K562 (cell line): Measurements from ENCODE around the gene MPND. TPM values are rescaled to one million over a fixed set of nuclear protein-coding genes. Genes with fewer than 3 reads are reported as not detected.

Source experiments
- ELF4 ChIP-seq: fragments of 450-650 bp; formaldehyde crosslinking; IDR thresholded peaks from 2 replicates; pipeline ENCODE4 v1.4.0; 2022; ENCODE audit warnings: missing genetic modification characterization
- EP300 ChIP-seq: IDR thresholded peaks from 2 replicates; pipeline ENCODE4 v1.6.1; 2012; ENCODE audit warnings: low read length, improper control_type of control experiment
- GATAD2B ChIP-seq: fragments of 450-650 bp; IDR thresholded peaks from 2 replicates; pipeline ENCODE4 v1.6.1; 2017; ENCODE audit warnings: mild to moderate bottlenecking, borderline replicate concordance
- HOXB6 ChIP-seq: fragments of 250-450 bp; sonication (Bioruptor Pico); IDR thresholded peaks from 2 replicates; pipeline ENCODE4 v1.5.1; 2022; ENCODE audit warnings: mild to moderate bottlenecking, borderline replicate concordance
- JUNB ChIP-seq: fragments of 450-650 bp; formaldehyde crosslinking; conservative IDR thresholded peaks from 2 replicates; pipeline ENCODE4 v1.4.0; 2020; ENCODE audit warnings: mild to moderate bottlenecking
- KAT8 ChIP-seq: fragments of 450-650 bp; IDR thresholded peaks from 2 replicates; pipeline ENCODE4 v1.6.1; 2016; ENCODE audit warnings: low read depth, mild to moderate bottlenecking
- MBD1 ChIP-seq: fragments of 250-450 bp; sonication (Bioruptor Pico); IDR thresholded peaks from 2 replicates; pipeline ENCODE4 v1.8.0; 2022; ENCODE audit warnings: inconsistent platforms
- MIER1 ChIP-seq: fragments of 450-650 bp; IDR thresholded peaks from 2 replicates; pipeline ENCODE4 v1.6.1; 2016; ENCODE audit warnings: antibody characterized with exemption, mild to moderate bottlenecking, low read depth
- MITF ChIP-seq: IDR thresholded peaks from 2 replicates; pipeline ENCODE4 v1.6.1; 2014; ENCODE audit warnings: antibody characterized with exemption
- NFIC ChIP-seq: fragments of 450-650 bp; IDR thresholded peaks from 2 replicates; pipeline ENCODE4 v1.6.1; 2017; ENCODE audit warnings: mild to moderate bottlenecking, inconsistent platforms
- NR0B1 ChIP-seq: fragments of 450-650 bp; IDR thresholded peaks from one replicate; pipeline ENCODE4 v1.6.1; 2018; ENCODE audit warnings: mild to moderate bottlenecking, moderate library complexity; ENCODE audit not compliant: partially characterized antibody
- PHTF2 ChIP-seq: fragments of 250-450 bp; sonication (Bioruptor Pico); IDR thresholded peaks from 2 replicates; pipeline ENCODE4 v1.5.0; 2021; ENCODE audit warnings: mild to moderate bottlenecking
- SMAD3 ChIP-seq: fragments of 450-650 bp; formaldehyde crosslinking; conservative IDR thresholded peaks from 2 replicates; pipeline ENCODE4 v1.4.0; 2020; ENCODE audit warnings: mild to moderate bottlenecking
- SP1 ChIP-seq: sonication (generic); formaldehyde crosslinking; IDR thresholded peaks from 2 replicates; pipeline ENCODE4 v1.8.1; 2022; ENCODE audit warnings: mild to moderate bottlenecking, missing genetic modification reagents
- STAG1 ChIP-seq: sonication (generic); formaldehyde crosslinking; IDR thresholded peaks from 2 replicates; pipeline ENCODE4 v1.5.0; 2020; ENCODE audit warnings: missing genetic modification reagents, borderline replicate concordance
- TCF7 ChIP-seq: sonication (generic); IDR thresholded peaks from 2 replicates; pipeline ENCODE4 v1.6.1; 2016; ENCODE audit warnings: antibody characterized with exemption, borderline replicate concordance
- ZBTB8A ChIP-seq: fragments of 450-650 bp; IDR thresholded peaks from 2 replicates; pipeline ENCODE4 v1.6.1; 2018; ENCODE audit warnings: mild to moderate bottlenecking, moderate library complexity; ENCODE audit not compliant: partially characterized antibody
- ZC3H8 ChIP-seq: fragments of 450-650 bp; IDR thresholded peaks from 2 replicates; pipeline ENCODE4 v1.6.1; 2017
- ZFP1 ChIP-seq: fragments of 450-650 bp; formaldehyde crosslinking; IDR thresholded peaks from 2 replicates; pipeline ENCODE4 v1.4.0; 2020; ENCODE audit warnings: mild to moderate bottlenecking, mixed read lengths
- ZFPM2 ChIP-seq: fragments of 250-450 bp; sonication (Bioruptor Pico); IDR thresholded peaks from 2 replicates; pipeline ENCODE4 v1.5.1; 2022; ENCODE audit warnings: mild to moderate bottlenecking
- ZNF384 ChIP-seq: IDR thresholded peaks from 2 replicates; pipeline ENCODE4 v1.6.1; 2012; ENCODE audit warnings: low read depth, low read length, improper control_type of control experiment
- ZNF644 ChIP-seq: fragments of 200-800 bp; sonication (Bioruptor generic); IDR thresholded peaks from 2 replicates; pipeline ENCODE4 v1.6.1; 2016; ENCODE audit warnings: low read depth, missing genetic modification characterization, missing compliant biosample characterization
- polyA plus RNA-seq, 8 experiments: library from polyadenylated mRNA; depleted of rRNA in 4 of 8; stranded (reverse) in 5 of 8; unstranded in 3 of 8; fragments of >200 nt; fragmentation: Nextera tagmentation in 2 of 8; fragmentation: Illumina TruSeq in 1 of 8; extraction: Ambion mirVana in 2 of 8; extraction: Trizol in 1 of 8; gene quantifications; 2 replicates each; pipeline versions ENCODE4 v1.2.1 to v1.2.3, GENCODE V29; 2011 to 2014; ENCODE audit warnings: inconsistent platforms in 1 of 8, missing spikeins in 1 of 8
- total RNA-seq, 7 experiments: library from RNA; depleted of rRNA in 6 of 7; stranded (reverse); fragments of >200 nt in 6 of 7; fragmentation: Illumina TruSeq in 2 of 7; extraction: Trizol in 2 of 7; gene quantifications; 2 replicates each; pipeline versions ENCODE4 v1.2.1 to v1.2.3, GENCODE V29; 2011 to 2021; ENCODE audit warnings: low replicate concordance in 1 of 7
- TF ChIP-seq, protein P1 (sequence below): fragments of 250-450 bp; sonication (Bioruptor Pico); IDR thresholded peaks from 2 replicates; pipeline ENCODE4 v1.5.0; 2021
- TF ChIP-seq, protein P2 (sequence below): fragments of 250-450 bp; sonication (Bioruptor Pico); IDR thresholded peaks from 2 replicates; pipeline ENCODE4 v1.8.0; 2021; ENCODE audit warnings: moderate library complexity, mild to moderate bottlenecking, inconsistent platforms
- TF ChIP-seq, protein P3 (sequence below): fragments of 250-450 bp; sonication (Bioruptor Pico); IDR thresholded peaks from 2 replicates; pipeline ENCODE4 v1.8.0; 2021; ENCODE audit warnings: borderline replicate concordance, mild to moderate bottlenecking, moderate library complexity; ENCODE audit not compliant: poor library complexity, severe bottlenecking

Gene MPND
- total and polyA plus RNA-seq, 9 of the 15 experiments (the other 6 are each of a cell fraction or from before 2014, with no cell fraction given), result 0.25 to 14.0 (median 3.9) TPM

DNA sequence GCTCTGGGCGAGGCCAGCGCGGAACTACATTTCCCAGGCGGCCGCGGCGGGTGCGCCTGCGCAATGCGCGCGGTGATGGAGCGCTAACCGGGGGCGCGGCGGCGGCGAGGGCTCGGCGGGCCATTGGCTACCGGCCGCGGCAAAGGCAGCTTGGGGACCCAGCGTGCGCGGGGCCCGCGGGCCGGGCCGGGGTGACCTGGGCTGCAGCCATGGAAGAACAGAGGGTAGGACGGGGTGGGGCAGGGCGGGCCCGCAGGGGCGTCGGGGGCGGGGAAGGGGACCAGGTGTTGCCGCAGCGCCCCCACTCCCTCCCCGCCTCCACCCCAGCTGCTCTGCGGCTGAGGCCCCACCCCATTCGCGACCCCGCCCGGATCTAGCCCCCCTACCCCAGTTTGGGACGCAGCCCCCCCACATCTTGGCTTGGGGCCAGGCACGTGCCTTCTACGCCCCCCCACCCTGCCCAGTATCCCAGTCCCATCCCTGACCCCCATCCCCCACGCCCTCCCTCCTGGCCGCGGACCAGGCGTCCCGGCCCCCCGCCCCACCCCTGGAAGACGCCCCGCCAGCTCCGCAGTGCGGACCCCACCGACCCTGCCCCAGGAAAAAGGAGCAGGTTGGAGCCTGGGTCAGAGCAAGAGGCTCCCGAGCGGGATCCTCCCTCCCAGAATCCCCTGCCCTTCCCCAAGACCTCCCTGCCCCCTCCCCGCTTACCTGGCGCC lies 38.7 kb upstream of the MPND start, which contains the start of gene FSD1 (continued):
- TF ChIP-seq ZNF644, result no peak
- TF ChIP-seq, protein P1, sequence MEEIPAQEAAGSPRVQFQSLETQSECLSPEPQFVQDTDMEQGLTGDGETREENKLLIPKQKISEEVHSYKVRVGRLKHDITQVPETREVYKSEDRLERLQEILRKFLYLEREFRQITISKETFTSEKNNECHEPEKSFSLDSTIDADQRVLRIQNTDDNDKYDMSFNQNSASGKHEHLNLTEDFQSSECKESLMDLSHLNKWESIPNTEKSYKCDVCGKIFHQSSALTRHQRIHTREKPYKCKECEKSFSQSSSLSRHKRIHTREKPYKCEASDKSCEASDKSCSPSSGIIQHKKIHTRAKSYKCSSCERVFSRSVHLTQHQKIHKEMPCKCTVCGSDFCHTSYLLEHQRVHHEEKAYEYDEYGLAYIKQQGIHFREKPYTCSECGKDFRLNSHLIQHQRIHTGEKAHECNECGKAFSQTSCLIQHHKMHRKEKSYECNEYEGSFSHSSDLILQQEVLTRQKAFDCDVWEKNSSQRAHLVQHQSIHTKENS, result no peak
- TF ChIP-seq EP300, result no peak
- no peak for TF ChIP-seq KAT8
- no peak for TF ChIP-seq MBD1 (CRISPR knock-in tag)
- no peak for TF ChIP-seq ZBTB8A
- TF ChIP-seq NFIC, result no peak
- TF ChIP-seq, protein P2, sequence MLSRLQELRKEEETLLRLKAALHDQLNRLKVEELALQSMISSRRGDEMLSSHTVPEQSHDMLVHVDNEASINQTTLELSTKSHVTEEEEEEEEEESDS (CRISPR knock-in tag), result no peak
- TF ChIP-seq ELF4 (CRISPR knock-in tag), result no peak
- TF ChIP-seq ZNF384, result no peak
- TF ChIP-seq ZC3H8, result no peak
- TF ChIP-seq GATAD2B, result no peak
- no peak for TF ChIP-seq HOXB6 (CRISPR knock-in tag)
- TF ChIP-seq JUNB (CRISPR knock-in tag), result no peak
- TF ChIP-seq, protein P3, sequence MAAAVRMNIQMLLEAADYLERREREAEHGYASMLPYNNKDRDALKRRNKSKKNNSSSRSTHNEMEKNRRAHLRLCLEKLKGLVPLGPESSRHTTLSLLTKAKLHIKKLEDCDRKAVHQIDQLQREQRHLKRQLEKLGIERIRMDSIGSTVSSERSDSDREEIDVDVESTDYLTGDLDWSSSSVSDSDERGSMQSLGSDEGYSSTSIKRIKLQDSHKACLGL (CRISPR knock-in tag), result no peak
- TF ChIP-seq STAG1 (CRISPR knock-in tag), result no peak
- TF ChIP-seq MITF, result no peak
- no peak for TF ChIP-seq PHTF2 (CRISPR knock-in tag)
- no peak for TF ChIP-seq ZFPM2 (CRISPR knock-in tag)
- no peak for TF ChIP-seq NR0B1
- no peak for TF ChIP-seq SMAD3 (CRISPR knock-in tag)
- no peak for TF ChIP-seq ZFP1 (CRISPR knock-in tag)
- no peak for TF ChIP-seq TCF7
- no peak for TF ChIP-seq SP1 (CRISPR knock-in tag)
- TF ChIP-seq MIER1, result no peak
